Measurements from ENCODE around the gene AHCYL2. TPM values are rescaled to one million over a fixed set of nuclear protein-coding genes. Genes with fewer than 3 reads are reported as not detected.

Gene AHCYL2
- total RNA-seq, 1 donor from 2014 or later, result 26.0 TPM

DNA sequence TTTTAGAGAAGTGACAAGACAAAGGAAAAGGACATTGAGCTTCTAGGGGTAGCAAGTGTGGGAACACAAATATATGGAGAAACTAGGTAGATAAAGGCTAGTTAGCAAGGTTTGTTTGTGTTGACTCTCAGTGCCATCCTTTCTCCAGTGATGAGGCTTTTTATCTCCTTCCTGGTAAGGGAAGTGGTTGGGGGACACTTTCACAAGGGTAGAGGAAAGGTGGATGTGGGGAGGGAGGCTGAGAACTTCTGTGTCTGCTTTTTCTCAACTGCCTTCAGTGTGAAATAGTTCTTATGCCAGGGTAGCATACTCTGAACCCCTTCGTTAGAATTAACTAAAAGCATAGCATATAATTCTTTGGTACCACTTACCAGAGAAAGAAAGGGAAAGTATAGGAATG lies 116.4 kb downstream of the AHCYL2 start:
- Mint-ChIP-seq H3K4me1 (ENCODE audit: low read depth) (no peaks in the 10 kb centered on the region), H3K9me3 (ENCODE audit: low read depth) (no peaks in the 10 kb centered on the region), H3K4me3 (ENCODE audit: low read depth) (no peak overlapping the region), H3K27me3 (no peaks in the 10 kb centered on the region), H3K27ac (no peak overlapping the region), H3K36me3 (ENCODE audit: insufficient read depth) (no peaks in the 10 kb centered on the region)
- TF ChIP-seq, protein P1, sequence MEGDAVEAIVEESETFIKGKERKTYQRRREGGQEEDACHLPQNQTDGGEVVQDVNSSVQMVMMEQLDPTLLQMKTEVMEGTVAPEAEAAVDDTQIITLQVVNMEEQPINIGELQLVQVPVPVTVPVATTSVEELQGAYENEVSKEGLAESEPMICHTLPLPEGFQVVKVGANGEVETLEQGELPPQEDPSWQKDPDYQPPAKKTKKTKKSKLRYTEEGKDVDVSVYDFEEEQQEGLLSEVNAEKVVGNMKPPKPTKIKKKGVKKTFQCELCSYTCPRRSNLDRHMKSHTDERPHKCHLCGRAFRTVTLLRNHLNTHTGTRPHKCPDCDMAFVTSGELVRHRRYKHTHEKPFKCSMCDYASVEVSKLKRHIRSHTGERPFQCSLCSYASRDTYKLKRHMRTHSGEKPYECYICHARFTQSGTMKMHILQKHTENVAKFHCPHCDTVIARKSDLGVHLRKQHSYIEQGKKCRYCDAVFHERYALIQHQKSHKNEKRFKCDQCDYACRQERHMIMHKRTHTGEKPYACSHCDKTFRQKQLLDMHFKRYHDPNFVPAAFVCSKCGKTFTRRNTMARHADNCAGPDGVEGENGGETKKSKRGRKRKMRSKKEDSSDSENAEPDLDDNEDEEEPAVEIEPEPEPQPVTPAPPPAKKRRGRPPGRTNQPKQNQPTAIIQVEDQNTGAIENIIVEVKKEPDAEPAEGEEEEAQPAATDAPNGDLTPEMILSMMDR (IDR thresholded peaks at IDR 0.05; ENCODE audit: unreplicated experiment), result no peak
- DNase-seq (ENCODE audit: low spot score, unreplicated experiment), result no peak

DNA sequence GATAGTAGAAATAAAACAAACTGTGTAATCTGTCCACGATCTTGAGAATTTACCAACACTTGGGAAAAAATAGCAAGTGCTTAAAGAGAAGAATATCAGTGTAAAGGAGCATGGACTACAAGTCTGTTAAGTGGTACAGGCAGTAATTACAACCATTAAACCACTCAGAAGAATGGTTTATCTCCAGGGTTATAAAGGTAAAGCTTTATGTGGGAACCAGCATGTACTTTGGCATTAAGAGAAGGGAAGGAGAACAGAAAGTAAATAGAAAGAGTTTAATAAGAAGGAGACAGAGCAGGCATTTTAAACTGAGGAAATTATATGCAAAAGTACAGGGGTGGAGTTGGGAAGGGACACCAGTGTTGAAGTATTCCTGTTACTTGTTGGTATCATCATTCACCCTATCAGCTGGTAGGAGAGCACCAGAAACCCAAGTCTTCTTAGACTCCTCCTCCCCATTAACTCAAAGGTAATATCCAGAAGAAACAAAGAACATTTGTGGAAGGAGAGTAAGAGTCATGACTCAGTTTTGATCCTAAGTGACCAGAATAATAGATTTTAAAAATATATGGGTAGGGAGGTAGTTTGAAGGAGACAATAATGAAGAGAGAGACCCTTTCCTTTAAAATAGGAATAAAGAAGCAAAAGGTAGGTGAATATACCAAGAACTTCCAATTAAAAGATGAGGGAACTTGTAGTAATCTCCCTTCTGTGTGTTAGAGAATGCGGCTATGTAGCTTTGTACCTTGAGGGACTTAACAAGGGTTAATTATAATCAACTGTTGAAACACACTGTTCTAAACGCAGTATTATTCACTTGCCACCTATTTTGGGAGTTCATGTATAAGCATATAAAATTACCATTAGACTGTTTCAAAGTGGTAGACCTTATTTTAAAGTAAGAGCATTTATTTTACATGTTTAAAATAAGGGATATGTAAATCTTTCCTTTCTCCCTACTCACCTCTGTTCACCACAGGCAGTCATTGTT lies 117.3 kb downstream of the AHCYL2 start:
- TF ChIP-seq, protein P1 (IDR thresholded peaks at IDR 0.05; ENCODE audit: unreplicated experiment), result no peak
- no peaks in the 10 kb centered on the region for H3K27me3 Mint-ChIP-seq
- H3K27ac Mint-ChIP-seq, result no peak overlapping the region
- no peaks in the 10 kb centered on the region for H3K36me3 Mint-ChIP-seq (ENCODE audit: insufficient read depth)
- no peak for DNase-seq (ENCODE audit: low spot score, unreplicated experiment)
- H3K9me3 Mint-ChIP-seq (ENCODE audit: low read depth), result no peaks in the 10 kb centered on the region
- no peak overlapping the region for H3K4me3 Mint-ChIP-seq (ENCODE audit: low read depth)
- H3K4me1 Mint-ChIP-seq (ENCODE audit: low read depth), result peaks cover 3% of the 10 kb centered on the region

DNA sequence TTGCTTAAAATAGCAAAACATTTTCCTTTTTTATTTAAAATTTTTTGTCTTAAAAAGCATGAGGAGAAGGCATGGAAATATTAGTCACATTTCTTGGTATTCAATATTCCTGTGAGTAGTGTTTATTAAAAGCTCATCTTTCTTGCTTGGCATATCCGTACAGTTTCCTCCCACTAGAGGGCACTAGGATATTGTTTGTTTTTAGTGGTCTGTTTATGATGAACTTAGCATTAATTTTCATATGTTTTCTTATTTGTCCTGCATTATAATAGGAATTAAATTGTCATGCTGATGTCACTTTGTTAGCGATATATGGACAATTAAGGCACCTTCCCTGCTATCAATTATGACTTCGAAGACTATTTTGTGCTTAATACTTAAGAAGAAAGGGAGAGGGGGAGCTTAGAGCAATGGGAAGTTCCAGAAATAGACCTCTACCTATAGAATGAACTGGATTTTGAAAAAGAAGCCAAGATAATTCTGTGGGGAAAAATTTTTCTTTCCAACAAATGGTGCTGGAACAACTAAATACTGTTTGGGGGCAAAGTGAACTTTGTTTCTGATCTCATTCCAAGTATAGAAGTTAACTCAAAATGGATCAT lies 118.4 kb downstream of the AHCYL2 start:
- H3K27me3 Mint-ChIP-seq, result no peaks in the 10 kb centered on the region
- no peak overlapping the region for H3K4me3 Mint-ChIP-seq (ENCODE audit: low read depth)
- H3K4me1 Mint-ChIP-seq (ENCODE audit: low read depth), result peaks cover 3% of the 10 kb centered on the region
- no peaks in the 10 kb centered on the region for H3K9me3 Mint-ChIP-seq (ENCODE audit: low read depth)
- TF ChIP-seq, protein P1 (IDR thresholded peaks at IDR 0.05; ENCODE audit: unreplicated experiment), result peak; percentile 77
- H3K36me3 Mint-ChIP-seq (ENCODE audit: insufficient read depth), result no peaks in the 10 kb centered on the region
- H3K27ac Mint-ChIP-seq, result no peak overlapping the region
- no peak for DNase-seq (ENCODE audit: low spot score, unreplicated experiment)

DNA sequence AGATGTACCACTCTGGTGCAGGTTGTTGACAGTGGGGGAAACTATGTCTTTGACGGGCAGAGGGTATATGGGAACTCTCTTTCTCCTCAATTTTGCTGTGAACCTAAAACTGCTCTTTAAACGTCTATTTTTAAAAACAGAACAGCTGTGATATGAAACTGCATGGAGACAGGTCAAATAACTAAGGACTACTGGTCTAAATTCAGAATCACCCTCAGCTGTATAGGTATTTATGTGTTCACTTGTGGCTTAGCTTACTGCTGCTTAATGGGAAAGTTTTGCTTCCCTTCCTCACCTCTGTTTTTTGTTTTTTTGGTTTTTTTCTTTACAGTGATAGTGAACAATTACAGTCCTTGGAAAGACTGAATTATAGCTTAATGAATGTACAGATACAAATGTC lies 122.5 kb downstream of the AHCYL2 start:
- Mint-ChIP-seq H3K4me3 (ENCODE audit: low read depth) (no peak overlapping the region), H3K9me3 (ENCODE audit: low read depth) (no peaks in the 10 kb centered on the region), H3K4me1 (ENCODE audit: low read depth) (peaks cover 5% of the 10 kb centered on the region), H3K27ac (no peak overlapping the region), H3K36me3 (ENCODE audit: insufficient read depth) (no peaks in the 10 kb centered on the region), H3K27me3 (no peaks in the 10 kb centered on the region)
- DNase-seq (ENCODE audit: low spot score, unreplicated experiment), result no peak
- TF ChIP-seq, protein P1 (IDR thresholded peaks at IDR 0.05; ENCODE audit: unreplicated experiment), result no peak

DNA sequence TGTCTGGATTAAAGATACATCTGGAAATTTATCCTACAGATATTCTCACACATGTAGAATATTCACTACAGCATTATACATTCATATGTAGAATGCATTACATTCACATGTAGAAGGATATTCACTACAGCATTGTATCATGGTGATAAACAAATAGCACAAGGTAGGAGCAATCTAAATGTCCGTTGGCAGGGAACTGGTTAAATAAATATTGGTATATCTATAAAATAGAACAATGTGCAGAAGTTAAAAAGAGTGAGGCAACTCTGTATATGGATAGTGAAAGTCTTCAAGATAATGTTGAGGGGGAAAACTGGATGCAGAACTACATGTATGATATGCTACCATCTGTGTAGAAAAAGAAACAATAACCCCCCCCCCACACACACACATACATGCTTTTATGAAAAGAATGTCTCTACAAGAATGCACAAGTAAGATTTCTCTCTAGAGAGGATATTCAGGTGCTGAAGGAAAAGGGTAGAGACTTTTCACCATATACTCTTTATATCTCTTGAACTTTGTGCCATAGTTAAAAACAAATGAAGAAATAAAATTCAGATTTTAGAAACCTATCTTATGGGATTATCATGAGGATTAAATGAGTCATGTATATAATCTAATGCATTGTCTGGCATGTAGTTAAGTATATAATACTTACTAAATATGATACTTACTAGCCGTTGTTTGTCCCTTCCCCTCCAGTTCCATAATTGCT lies 123.4 kb downstream of the AHCYL2 start:
- H3K27me3 Mint-ChIP-seq, result no peaks in the 10 kb centered on the region
- no peaks in the 10 kb centered on the region for H3K9me3 Mint-ChIP-seq (ENCODE audit: low read depth)
- H3K36me3 Mint-ChIP-seq (ENCODE audit: insufficient read depth), result no peaks in the 10 kb centered on the region
- H3K4me1 Mint-ChIP-seq (ENCODE audit: low read depth), result peaks cover 5% of the 10 kb centered on the region
- no peak overlapping the region for H3K27ac Mint-ChIP-seq
- DNase-seq (ENCODE audit: low spot score, unreplicated experiment), result no peak
- TF ChIP-seq, protein P1 (IDR thresholded peaks at IDR 0.05; ENCODE audit: unreplicated experiment), result no peak
- no peak overlapping the region for H3K4me3 Mint-ChIP-seq (ENCODE audit: low read depth)
